ENCODE results near the gene INTS7.

DNA sequence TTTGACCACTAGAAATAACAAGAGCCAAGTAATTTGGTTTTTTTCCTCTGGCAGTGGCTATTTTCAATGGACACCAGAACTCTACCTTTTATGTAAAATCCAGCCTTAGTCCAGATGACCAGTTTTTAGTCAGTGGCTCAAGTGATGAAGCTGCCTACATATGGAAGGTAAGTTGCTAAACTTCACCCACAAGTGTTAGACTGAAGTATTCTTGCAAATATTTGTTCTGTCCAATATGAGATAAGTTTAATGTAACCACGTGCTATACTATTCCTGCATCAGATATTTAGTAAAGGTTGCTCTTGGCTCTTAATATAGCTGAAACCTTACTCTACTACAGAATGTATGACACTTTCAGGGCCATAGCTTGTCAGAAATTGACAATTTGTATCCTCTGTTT is 36.7 kb upstream of the INTS7 start:
- TF ChIP-seq EZH2phosphoT487 (IDR thresholded peaks at IDR 0.05; ENCODE audit: borderline replicate concordance, low read length) (no peak), CTCF (conservative IDR thresholded peaks at IDR 0.05; ENCODE audit: low read depth, low read length) (no peak), EZH2 (IDR thresholded peaks at IDR 0.05; ENCODE audit: low read length, unreplicated experiment) (no peak)
